ENCODE data around the gene PIK3R6.

Gene PIK3R6

GRCh38 chr17:8830141-8830540 is 37.3 kb downstream of the PIK3R6 start:
- no peaks in the 10 kb centered on the region for H3K27me3 ChIP-seq (ENCODE audit: control insufficient read depth, insufficient read depth, low read length)
- H3K4me1 ChIP-seq (ENCODE audit: control insufficient read depth, insufficient read depth, low read length): peaks cover 2% of the 10 kb centered on the region; the same call in 1 of the 2 replicates
- H3K4me3 ChIP-seq (ENCODE audit: low read depth, low read length): no peak overlapping the region
- no peak overlapping the region for H3K27ac ChIP-seq (ENCODE audit: low read depth, low read length)
- no peak overlapping the region for H3K9ac ChIP-seq (ENCODE audit: low read depth, low read length)
- H3K36me3 ChIP-seq (ENCODE audit: control insufficient read depth, insufficient read depth, low read length): no peaks in the 10 kb centered on the region
- no peaks in the 10 kb centered on the region for H3K9me3 ChIP-seq (ENCODE audit: control insufficient read depth, insufficient read depth, low read length)

DNA sequence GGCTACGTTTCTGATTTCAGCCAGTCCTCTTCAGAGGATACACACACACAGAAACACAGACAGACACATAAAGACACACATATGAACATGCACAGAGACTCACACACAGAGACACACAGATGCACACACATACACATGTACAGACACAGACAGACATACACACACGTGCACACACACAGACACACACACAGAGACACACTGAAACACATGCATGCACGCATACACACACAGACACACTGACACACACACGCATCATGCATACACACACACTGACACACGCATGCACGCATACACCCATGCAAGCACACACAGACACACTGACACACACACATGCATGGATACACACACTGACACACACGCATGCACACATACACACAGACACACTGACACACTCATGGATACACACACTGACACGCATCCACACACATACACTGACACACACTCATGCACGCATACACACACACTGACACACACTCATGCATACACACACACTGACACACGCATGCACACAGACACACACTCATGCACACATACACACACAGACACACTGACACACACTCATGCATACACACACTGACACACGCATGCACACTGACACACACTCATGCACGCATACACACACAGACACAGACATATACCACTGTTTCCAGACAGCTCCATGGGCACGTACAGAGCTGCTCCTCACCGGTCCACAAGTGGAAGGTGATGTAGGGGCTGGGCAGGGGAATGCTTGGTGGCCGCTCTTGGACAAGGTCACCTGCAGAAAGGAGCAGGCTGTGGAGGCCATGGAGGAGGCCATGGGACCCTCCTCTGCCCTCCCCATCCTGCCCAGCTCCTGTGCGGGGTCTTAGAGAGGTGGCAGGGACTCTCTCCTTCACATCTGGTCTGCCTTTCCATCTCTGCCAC is 38.2 kb downstream of the PIK3R6 start:
- no peak overlapping the region for H3K27ac ChIP-seq (ENCODE audit: low read depth, low read length)
- peaks cover 2% of the 10 kb centered on the region; the same call in 1 of the 2 replicates for H3K4me1 ChIP-seq (ENCODE audit: control insufficient read depth, insufficient read depth, low read length)
- H3K27me3 ChIP-seq (ENCODE audit: control insufficient read depth, insufficient read depth, low read length): no peaks in the 10 kb centered on the region
- H3K4me3 ChIP-seq (ENCODE audit: low read depth, low read length): no peak overlapping the region
- no peaks in the 10 kb centered on the region for H3K36me3 ChIP-seq (ENCODE audit: control insufficient read depth, insufficient read depth, low read length)
- 0 out of 2 replicates have a peak, but pooled peaks cover 2% of the 10 kb centered on the region for H3K9me3 ChIP-seq (ENCODE audit: control insufficient read depth, insufficient read depth, low read length)
- H3K9ac ChIP-seq (ENCODE audit: low read depth, low read length): no peak overlapping the region

GRCh38 chr17:8828517-8828875 is 39.0 kb downstream of the PIK3R6 start:
- H3K27me3 ChIP-seq (ENCODE audit: control insufficient read depth, insufficient read depth, low read length): no peaks in the 10 kb centered on the region
- H3K27ac ChIP-seq (ENCODE audit: low read depth, low read length): no peak overlapping the region
- no peaks in the 10 kb centered on the region for H3K36me3 ChIP-seq (ENCODE audit: control insufficient read depth, insufficient read depth, low read length)
- H3K4me1 ChIP-seq (ENCODE audit: control insufficient read depth, insufficient read depth, low read length): peaks cover 2% of the 10 kb centered on the region; the same call in 1 of the 2 replicates
- H3K9ac ChIP-seq (ENCODE audit: low read depth, low read length): no peak overlapping the region
- 0 out of 2 replicates have a peak, but pooled peaks cover 4% of the 10 kb centered on the region for H3K9me3 ChIP-seq (ENCODE audit: control insufficient read depth, insufficient read depth, low read length)
- no peak overlapping the region for H3K4me3 ChIP-seq (ENCODE audit: low read depth, low read length)

- Histone ChIP-seq H3K9me3 (ENCODE audit: control insufficient read depth, insufficient read depth, low read length) (0 out of 2 replicates have a peak, but pooled peaks cover 4% of the 10 kb centered on the region), H3K9ac (ENCODE audit: low read depth, low read length) (no peak overlapping the region), H3K27me3 (ENCODE audit: control insufficient read depth, insufficient read depth, low read length) (no peaks in the 10 kb centered on the region), H3K4me1 (ENCODE audit: control insufficient read depth, insufficient read depth, low read length) (peaks cover 2% of the 10 kb centered on the region; the same call in 1 of the 2 replicates), H3K27ac (ENCODE audit: low read depth, low read length) (no peak overlapping the region), H3K4me3 (ENCODE audit: low read depth, low read length) (no peak overlapping the region), H3K36me3 (ENCODE audit: control insufficient read depth, insufficient read depth, low read length) (no peaks in the 10 kb centered on the region)
Observed at GRCh38 chr17:8826808-8827435, 40.6 kb downstream of the PIK3R6 start.

DNA sequence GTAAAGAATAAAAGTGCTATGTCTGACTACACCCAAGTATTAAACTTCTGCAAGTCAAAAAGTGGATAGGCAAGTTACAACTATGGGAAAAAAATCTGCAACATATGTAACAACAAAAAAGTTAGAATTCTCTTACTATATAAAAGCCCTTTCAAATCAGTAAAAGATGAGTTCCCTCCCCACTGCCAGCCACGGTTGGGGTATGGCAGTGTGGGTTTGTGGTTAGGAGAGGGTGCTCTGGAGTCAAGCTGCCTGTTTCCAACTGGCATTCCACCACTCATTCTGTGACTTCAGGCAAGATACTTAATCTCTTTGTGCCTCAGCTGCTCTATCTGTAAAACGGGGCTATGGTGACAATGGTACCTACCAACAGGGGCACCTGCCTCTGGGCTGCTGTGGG is 41.7 kb downstream of the PIK3R6 start:
- Histone ChIP-seq H3K27ac (ENCODE audit: low read depth, low read length) (no peak overlapping the region), H3K9me3 (ENCODE audit: control insufficient read depth, insufficient read depth, low read length) (0 out of 2 replicates have a peak, but pooled peaks cover 4% of the 10 kb centered on the region), H3K36me3 (ENCODE audit: control insufficient read depth, insufficient read depth, low read length) (no peaks in the 10 kb centered on the region), H3K4me1 (ENCODE audit: control insufficient read depth, insufficient read depth, low read length) (peaks cover 2% of the 10 kb centered on the region; the same call in 1 of the 2 replicates), H3K4me3 (ENCODE audit: low read depth, low read length) (no peak overlapping the region), H3K9ac (ENCODE audit: low read depth, low read length) (no peak overlapping the region), H3K27me3 (ENCODE audit: control insufficient read depth, insufficient read depth, low read length) (no peaks in the 10 kb centered on the region)

GRCh38 chr17:8823279-8823678 is 44.2 kb downstream of the PIK3R6 start:
- Histone ChIP-seq H3K9me3 (ENCODE audit: control insufficient read depth, insufficient read depth, low read length) (0 out of 2 replicates have a peak, but pooled peaks cover 4% of the 10 kb centered on the region), H3K27me3 (ENCODE audit: control insufficient read depth, insufficient read depth, low read length) (no peaks in the 10 kb centered on the region), H3K36me3 (ENCODE audit: control insufficient read depth, insufficient read depth, low read length) (no peaks in the 10 kb centered on the region), H3K27ac (ENCODE audit: low read depth, low read length) (no peak overlapping the region), H3K4me1 (ENCODE audit: control insufficient read depth, insufficient read depth, low read length) (peaks cover 2% of the 10 kb centered on the region; the same call in 1 of the 2 replicates), H3K4me3 (ENCODE audit: low read depth, low read length) (no peak overlapping the region), H3K9ac (ENCODE audit: low read depth, low read length) (no peak overlapping the region)

- Histone ChIP-seq H3K9ac (ENCODE audit: low read depth, low read length) (no peak overlapping the region), H3K27ac (ENCODE audit: low read depth, low read length) (no peak overlapping the region), H3K4me1 (ENCODE audit: control insufficient read depth, insufficient read depth, low read length) (no peaks in the 10 kb centered on the region), H3K36me3 (ENCODE audit: control insufficient read depth, insufficient read depth, low read length) (no peaks in the 10 kb centered on the region), H3K27me3 (ENCODE audit: control insufficient read depth, insufficient read depth, low read length) (no peaks in the 10 kb centered on the region), H3K4me3 (ENCODE audit: low read depth, low read length) (no peak overlapping the region), H3K9me3 (ENCODE audit: control insufficient read depth, insufficient read depth, low read length) (0 out of 2 replicates have a peak, but pooled peaks cover 4% of the 10 kb centered on the region)
Observed at GRCh38 chr17:8822401-8823035, 45.0 kb downstream of the PIK3R6 start.

DNA sequence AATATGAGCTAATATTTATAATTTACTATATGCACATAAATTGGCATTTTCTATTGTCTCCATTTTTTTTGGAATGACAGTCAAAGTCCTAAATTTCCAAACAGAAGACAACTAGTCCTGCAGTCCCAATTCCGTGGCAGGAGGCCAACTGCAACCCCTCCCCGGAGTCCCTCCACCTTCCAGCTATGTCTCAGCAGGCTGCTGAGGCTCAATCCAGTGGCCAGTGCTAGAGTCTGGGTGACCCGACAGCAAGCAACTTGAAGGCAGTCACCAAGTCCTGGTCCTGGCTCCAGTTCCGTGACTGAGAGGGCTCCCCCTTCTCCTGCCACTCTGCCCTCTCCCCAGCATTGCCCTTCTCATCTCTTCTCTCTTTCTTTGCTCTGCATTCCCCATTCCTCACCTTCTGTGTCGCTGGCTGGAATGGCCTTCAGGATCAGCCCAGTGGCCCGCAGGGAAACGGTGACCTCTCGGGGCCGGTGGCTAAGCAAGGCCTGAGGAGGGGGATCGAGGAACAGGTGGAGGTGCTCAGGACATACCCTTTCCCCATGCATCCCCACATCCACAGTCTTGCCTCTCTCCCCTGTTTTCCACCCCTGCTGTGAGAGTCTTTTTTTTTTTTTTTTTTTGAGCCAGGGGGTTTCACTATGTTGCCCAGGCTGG is 45.9 kb downstream of the PIK3R6 start:
- no peak overlapping the region for H3K27ac ChIP-seq (ENCODE audit: low read depth, low read length)
- H3K9ac ChIP-seq (ENCODE audit: low read depth, low read length): no peak overlapping the region
- no peaks in the 10 kb centered on the region for H3K36me3 ChIP-seq (ENCODE audit: control insufficient read depth, insufficient read depth, low read length)
- no peak overlapping the region for H3K4me3 ChIP-seq (ENCODE audit: low read depth, low read length)
- no peaks in the 10 kb centered on the region for H3K27me3 ChIP-seq (ENCODE audit: control insufficient read depth, insufficient read depth, low read length)
- H3K9me3 ChIP-seq (ENCODE audit: control insufficient read depth, insufficient read depth, low read length): 0 out of 2 replicates have a peak, but pooled peaks cover 4% of the 10 kb centered on the region
- no peaks in the 10 kb centered on the region for H3K4me1 ChIP-seq (ENCODE audit: control insufficient read depth, insufficient read depth, low read length)

DNA sequence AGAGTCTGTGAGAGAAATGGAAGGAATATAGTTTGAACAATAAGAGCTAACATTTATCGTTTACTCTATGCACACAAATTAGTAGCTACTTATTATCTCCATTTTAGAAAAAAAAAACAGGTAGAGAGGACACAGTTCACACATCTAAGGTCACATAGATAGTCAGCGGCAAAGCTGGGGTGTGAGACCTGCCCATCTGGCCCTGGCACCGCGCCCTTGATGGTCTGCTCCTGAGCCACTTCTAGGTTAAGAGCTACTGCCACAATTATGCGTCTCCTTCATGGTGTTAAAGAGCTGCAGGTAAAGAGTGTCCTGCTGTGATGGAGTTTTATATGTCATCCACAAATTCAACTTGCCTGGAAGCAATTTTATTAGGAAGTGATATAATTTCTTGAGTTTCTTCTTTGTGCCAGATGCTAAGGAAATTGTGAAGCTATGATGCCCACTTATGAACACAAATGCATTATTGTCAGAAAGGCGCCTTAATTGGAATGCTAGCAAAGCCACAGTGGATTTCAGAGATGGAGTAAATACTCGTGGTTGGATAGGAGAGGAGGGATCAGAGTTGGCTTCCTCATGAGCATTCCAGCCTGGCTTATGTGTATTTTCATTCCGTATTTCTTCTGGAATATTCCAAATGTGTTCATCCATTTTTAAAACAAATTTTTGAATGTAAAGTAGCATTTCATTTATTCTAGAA is 47.0 kb downstream of the PIK3R6 start:
- no peaks in the 10 kb centered on the region for H3K36me3 ChIP-seq (ENCODE audit: control insufficient read depth, insufficient read depth, low read length)
- H3K9me3 ChIP-seq (ENCODE audit: control insufficient read depth, insufficient read depth, low read length): 0 out of 2 replicates have a peak, but pooled peaks cover 4% of the 10 kb centered on the region
- H3K27ac ChIP-seq (ENCODE audit: low read depth, low read length): no peak overlapping the region
- H3K9ac ChIP-seq (ENCODE audit: low read depth, low read length): no peak overlapping the region
- no peaks in the 10 kb centered on the region for H3K4me1 ChIP-seq (ENCODE audit: control insufficient read depth, insufficient read depth, low read length)
- H3K27me3 ChIP-seq (ENCODE audit: control insufficient read depth, insufficient read depth, low read length): no peaks in the 10 kb centered on the region
- H3K4me3 ChIP-seq (ENCODE audit: low read depth, low read length): no peak overlapping the region

GRCh38 chr17:8818654-8819330 is 48.7 kb downstream of the PIK3R6 start:
- no peaks in the 10 kb centered on the region for H3K36me3 ChIP-seq (ENCODE audit: control insufficient read depth, insufficient read depth, low read length)
- no peaks in the 10 kb centered on the region for H3K9me3 ChIP-seq (ENCODE audit: control insufficient read depth, insufficient read depth, low read length)
- H3K9ac ChIP-seq (ENCODE audit: low read depth, low read length): no peak overlapping the region
- no peaks in the 10 kb centered on the region for H3K4me1 ChIP-seq (ENCODE audit: control insufficient read depth, insufficient read depth, low read length)
- H3K4me3 ChIP-seq (ENCODE audit: low read depth, low read length): no peak overlapping the region
- no peak overlapping the region for H3K27ac ChIP-seq (ENCODE audit: low read depth, low read length)
- H3K27me3 ChIP-seq (ENCODE audit: control insufficient read depth, insufficient read depth, low read length): no peaks in the 10 kb centered on the region

Measured in HUES48 (cell line).